ENCODE results near the gene IER5L.

The IER5L gene

GRCh38 chr9:129220771-129221170, 42.7 kb upstream of the IER5L start:
- H3K4me3 ChIP-seq (ENCODE audit: insufficient read depth, low read length, poor library complexity, severe bottlenecking): no peak overlapping the region
- no peaks in the 10 kb centered on the region for H3F3A ChIP-seq (ENCODE audit: insufficient read depth)
- no peaks in the 10 kb centered on the region for H3K27me3 ChIP-seq (ENCODE audit: low read length)
- H2AFZ ChIP-seq (ENCODE audit: low read depth, low read length, severe bottlenecking): no peak overlapping the region
- H3K79me2 ChIP-seq (ENCODE audit: insufficient read depth, low read length): no peaks in the 10 kb centered on the region
- no peak overlapping the region for H3K9ac ChIP-seq (ENCODE audit: low read length)
- H3K4me2 ChIP-seq (ENCODE audit: low read depth, low read length, poor library complexity, severe bottlenecking): no peak overlapping the region
- H3K9me2 ChIP-seq (replicated peaks; ENCODE audit: insufficient read depth, low read length): no peaks in the 10 kb centered on the region
- H4K20me1 ChIP-seq (ENCODE audit: low read depth, low read length): no peaks in the 10 kb centered on the region
- H3K9me3 ChIP-seq (ENCODE audit: insufficient read depth, low read length): no peaks in the 10 kb centered on the region
- TF ChIP-seq CTCF (IDR thresholded peaks at IDR 0.05; ENCODE audit: insufficient read depth, low read length, poor library complexity, severe bottlenecking) (no peak), EZH2phosphoT487 (conservative IDR thresholded peaks at IDR 0.05; ENCODE audit: low read length) (no peak)
- H3K36me3 ChIP-seq (ENCODE audit: low read length): no peaks in the 10 kb centered on the region
- no peak overlapping the region for H3K27ac ChIP-seq (ENCODE audit: low read depth, low read length)

DNA sequence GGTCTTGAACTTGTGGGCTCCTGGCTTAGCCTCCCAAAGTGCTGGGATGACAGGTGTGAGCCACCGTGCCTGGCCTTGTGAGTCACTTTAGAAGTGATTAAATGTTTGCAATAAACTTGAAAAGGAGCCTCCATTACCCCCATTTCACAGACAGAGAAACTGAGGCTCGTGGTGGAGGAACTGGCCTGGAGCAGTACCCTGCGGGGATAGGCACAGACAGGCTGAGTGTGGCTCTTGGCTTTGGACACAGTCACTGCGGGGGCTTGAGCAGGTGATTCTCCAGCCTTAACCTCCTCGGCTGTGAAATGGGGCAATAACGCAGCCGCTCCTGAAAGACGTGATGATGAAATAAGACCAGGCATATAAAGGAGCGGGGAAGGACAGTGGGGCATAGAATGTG, 40.9 kb upstream of the IER5L start:
- TF ChIP-seq EZH2phosphoT487 (conservative IDR thresholded peaks at IDR 0.05; ENCODE audit: low read length) (no peak), CTCF (IDR thresholded peaks at IDR 0.05; ENCODE audit: insufficient read depth, low read length, poor library complexity, severe bottlenecking) (no peak)
- no peaks in the 10 kb centered on the region for H3K27me3 ChIP-seq (ENCODE audit: low read length)
- no peaks in the 10 kb centered on the region for H3F3A ChIP-seq (ENCODE audit: insufficient read depth)
- no peak overlapping the region for H3K4me3 ChIP-seq (ENCODE audit: insufficient read depth, low read length, poor library complexity, severe bottlenecking)
- H2AFZ ChIP-seq (ENCODE audit: low read depth, low read length, severe bottlenecking): no peak overlapping the region
- H4K20me1 ChIP-seq (ENCODE audit: low read depth, low read length): no peaks in the 10 kb centered on the region
- no peak overlapping the region for H3K4me2 ChIP-seq (ENCODE audit: low read depth, low read length, poor library complexity, severe bottlenecking)
- no peaks in the 10 kb centered on the region for H3K36me3 ChIP-seq (ENCODE audit: low read length)
- no peak overlapping the region for H3K27ac ChIP-seq (ENCODE audit: low read depth, low read length)
- H3K79me2 ChIP-seq (ENCODE audit: insufficient read depth, low read length): no peaks in the 10 kb centered on the region
- H3K9me3 ChIP-seq (ENCODE audit: insufficient read depth, low read length): no peaks in the 10 kb centered on the region
- H3K9ac ChIP-seq (ENCODE audit: low read length): no peak overlapping the region
- H3K9me2 ChIP-seq (replicated peaks; ENCODE audit: insufficient read depth, low read length): no peaks in the 10 kb centered on the region

- H3K27ac ChIP-seq (ENCODE audit: low read depth, low read length): no peak overlapping the region
- TF ChIP-seq EZH2phosphoT487 (conservative IDR thresholded peaks at IDR 0.05; ENCODE audit: low read length) (no peak), CTCF (IDR thresholded peaks at IDR 0.05; ENCODE audit: insufficient read depth, low read length, poor library complexity, severe bottlenecking) (no peak)
- no peaks in the 10 kb centered on the region for H3K36me3 ChIP-seq (ENCODE audit: low read length)
- no peaks in the 10 kb centered on the region for H3K9me2 ChIP-seq (replicated peaks; ENCODE audit: insufficient read depth, low read length)
- H3K4me3 ChIP-seq (ENCODE audit: insufficient read depth, low read length, poor library complexity, severe bottlenecking): no peak overlapping the region
- no peaks in the 10 kb centered on the region for H3K79me2 ChIP-seq (ENCODE audit: insufficient read depth, low read length)
- H4K20me1 ChIP-seq (ENCODE audit: low read depth, low read length): no peaks in the 10 kb centered on the region
- H3K4me2 ChIP-seq (ENCODE audit: low read depth, low read length, poor library complexity, severe bottlenecking): no peak overlapping the region
- H3K27me3 ChIP-seq (ENCODE audit: low read length): no peaks in the 10 kb centered on the region
- no peaks in the 10 kb centered on the region for H3K9me3 ChIP-seq (ENCODE audit: insufficient read depth, low read length)
- no peak overlapping the region for H3K9ac ChIP-seq (ENCODE audit: low read length)
- H3F3A ChIP-seq (ENCODE audit: insufficient read depth): no peaks in the 10 kb centered on the region
- H2AFZ ChIP-seq (ENCODE audit: low read depth, low read length, severe bottlenecking): no peak overlapping the region
Measured at GRCh38 chr9:129218272-129218625, 40.2 kb upstream of the IER5L start.

- no peaks in the 10 kb centered on the region for H4K20me1 ChIP-seq (ENCODE audit: low read depth, low read length)
- no peaks in the 10 kb centered on the region for H3F3A ChIP-seq (ENCODE audit: insufficient read depth)
- no peak overlapping the region for H3K9ac ChIP-seq (ENCODE audit: low read length)
- no peaks in the 10 kb centered on the region for H3K79me2 ChIP-seq (ENCODE audit: insufficient read depth, low read length)
- H2AFZ ChIP-seq (ENCODE audit: low read depth, low read length, severe bottlenecking): no peak overlapping the region
- H3K4me3 ChIP-seq (ENCODE audit: insufficient read depth, low read length, poor library complexity, severe bottlenecking): no peak overlapping the region
- no peaks in the 10 kb centered on the region for H3K36me3 ChIP-seq (ENCODE audit: low read length)
- no peak overlapping the region for H3K4me2 ChIP-seq (ENCODE audit: low read depth, low read length, poor library complexity, severe bottlenecking)
- H3K9me3 ChIP-seq (ENCODE audit: insufficient read depth, low read length): no peaks in the 10 kb centered on the region
- no peak overlapping the region for H3K27ac ChIP-seq (ENCODE audit: low read depth, low read length)
- no peaks in the 10 kb centered on the region for H3K27me3 ChIP-seq (ENCODE audit: low read length)
- H3K9me2 ChIP-seq (replicated peaks; ENCODE audit: insufficient read depth, low read length): no peaks in the 10 kb centered on the region
- TF ChIP-seq CTCF (IDR thresholded peaks at IDR 0.05; ENCODE audit: insufficient read depth, low read length, poor library complexity, severe bottlenecking): no peak
- no peak for TF ChIP-seq EZH2phosphoT487 (conservative IDR thresholded peaks at IDR 0.05; ENCODE audit: low read length)
Measured at GRCh38 chr9:129213551-129213950, 35.5 kb upstream of the IER5L start.

All from SU-DHL-6 (cell line).